GM12873 (cell line): ENCODE data around the gene ATXN1.

Source experiments
- CTCF ChIP-seq: IDR thresholded peaks from 2 replicates; pipeline ENCODE4 v1.5.1; 2012; ENCODE audit warnings: low read depth, mild to moderate bottlenecking, moderate library complexity, low read length, control low read depth; ENCODE audit not compliant: insufficient read depth; ENCODE audit errors: missing control alignments

The ATXN1 gene

GRCh38 chr6:16634855-16635254, 126.4 kb downstream of the ATXN1 start:
- TF ChIP-seq CTCF = no peak

GRCh38 chr6:16633961-16634360, 127.3 kb downstream of the ATXN1 start:
- no peak for TF ChIP-seq CTCF

GRCh38 chr6:16633465-16633864, 127.8 kb downstream of the ATXN1 start:
- no peak for TF ChIP-seq CTCF

- no peak for TF ChIP-seq CTCF
Measured at GRCh38 chr6:16632101-16632500, 129.2 kb downstream of the ATXN1 start.

- no peak for TF ChIP-seq CTCF
Measured at GRCh38 chr6:16630026-16630643, 131.1 kb downstream of the ATXN1 start.

- TF ChIP-seq CTCF = no peak
Measured at GRCh38 chr6:16626650-16627049, 134.6 kb downstream of the ATXN1 start.

- TF ChIP-seq CTCF = no peak
Measured at GRCh38 chr6:16625291-16626265, 135.7 kb downstream of the ATXN1 start.
